ENCODE measurements around the gene RPS28.

GRCh38 chr19:8325454-8325853 lies 4.2 kb downstream of the RPS28 start:
- TF ChIP-seq ZNF565 (CRISPR knock-in tag; conservative IDR thresholded peaks at IDR 0.05; ENCODE audit: low read depth): no peak
- no peak for TF ChIP-seq ISL1 (CRISPR knock-in tag; IDR thresholded peaks at IDR 0.05)
- no peak for TF ChIP-seq ZFP3 (CRISPR knock-in tag; IDR thresholded peaks at IDR 0.05)
- TF ChIP-seq TOX (CRISPR knock-in tag; IDR thresholded peaks at IDR 0.05; ENCODE audit: borderline replicate concordance): no peak
